Tibial artery (tissue), 4 donors: ENCODE data around the gene KATNAL2.
A peak's percentile ranks its signal among the peaks of the same experiment; 100 is the strongest.

Experiments used
- DNase-seq, 2 donors: peaks; one replicate each; pipeline ENCODE4 v3.0.0-alpha.2; 2019
- H3K27ac ChIP-seq, 2 donors: fragments of 200-600 bp; sonication (generic) in 1 of 2; 1 replicate in 1 of 2; 2 replicates in 1 of 2; pipeline ENCODE4 v1.5.1; 2018 to 2019; ENCODE audit warnings: mild to moderate bottlenecking in 1 of 2
- H3K27me3 ChIP-seq, 2 donors: fragments of 200-600 bp; sonication (generic) in 1 of 2; one replicate each; pipeline versions ENCODE4 v1.5.1 to v1.6.0; 2016 to 2019
- H3K36me3 ChIP-seq, 3 donors: fragments of 200-600 bp; sonication (generic) in 2 of 3; one replicate each; pipeline ENCODE4 v1.5.1; 2016 to 2019; ENCODE audit warnings: mild to moderate bottlenecking in 2 of 3
- H3K4me1 ChIP-seq, 4 donors: fragments of 200-600 bp; sonication (generic) in 2 of 4; 1 replicate in 3 of 4; 2 replicates in 1 of 4; pipeline ENCODE4 v1.5.1; 2016 to 2019
- H3K4me3 ChIP-seq, 2 donors: fragments of 200-600 bp; sonication (generic) in 1 of 2; 1 replicate in 1 of 2; 2 replicates in 1 of 2; pipeline ENCODE4 v1.5.1; 2018 to 2019; ENCODE audit warnings: mild to moderate bottlenecking in 2 of 2
- H3K9me3 ChIP-seq, 3 donors: fragments of 200-600 bp; sonication (generic) in 1 of 3; one replicate each; pipeline ENCODE4 v1.5.1; 2016 to 2019
- CTCF ChIP-seq, 2 experiments: fragments of 200-600 bp in 1 of 2; fragments of 450-650 bp in 1 of 2; IDR thresholded peaks; one replicate each; pipeline ENCODE4 v1.5.1; 2017 to 2019; ENCODE audit warnings: antibody characterized with exemption in 2 of 2, mild to moderate bottlenecking in 1 of 2, moderate library complexity in 1 of 2
- intact Hi-C: fragments of 100-400 bp; cut with DNase I; formaldehyde crosslinking; loops from one replicate; pipeline ENCODE4 v1.15.0; 2023; ENCODE audit warnings: low total_unique reads

Gene KATNAL2

GRCh38 chr18:46899274-46899948, 18.0 kb upstream of the KATNAL2 start:
- intact Hi-C loops, result no loop called here
- DNase-seq, result no peak

DNA sequence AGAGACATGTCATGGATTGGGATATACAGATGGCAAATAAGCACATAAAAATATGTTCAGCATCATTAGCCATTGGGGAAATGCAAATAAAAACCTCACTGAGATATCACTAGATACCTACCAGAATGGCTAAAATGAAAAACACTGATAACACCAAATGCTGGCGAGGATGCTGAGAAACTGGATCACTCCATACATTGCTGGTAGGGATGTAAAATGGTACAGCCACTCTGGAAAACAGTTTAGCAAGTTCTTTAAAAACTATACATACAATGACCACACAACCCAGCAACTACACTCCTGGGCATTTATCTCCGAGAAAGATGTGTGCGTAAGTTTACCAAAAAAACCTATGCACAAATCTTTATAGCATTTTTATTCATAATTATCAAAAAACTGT, 14.0 kb upstream of the KATNAL2 start:
- intact Hi-C loops, result no loop called here
- Histone ChIP-seq H3K4me3 (no peak overlapping the region), H3K9me3 (no peaks in the 10 kb centered on the region), H3K36me3 (no peaks in the 10 kb centered on the region), H3K27me3 (no peaks in the 10 kb centered on the region), H3K4me1 (no peaks in the 10 kb centered on the region), H3K27ac (no peak overlapping the region)
- no peak for DNase-seq
- TF ChIP-seq CTCF (IDR thresholded peaks at IDR 0.05), result no peak

More at GRCh38 chr18:46899274-46899948, 18.0 kb upstream of the KATNAL2 start:
- TF ChIP-seq CTCF (IDR thresholded peaks at IDR 0.05), result no peak
- no peak overlapping the region for H3K27ac ChIP-seq
- no peaks in the 10 kb centered on the region for H3K36me3 ChIP-seq
- H3K27me3 ChIP-seq, result no peaks in the 10 kb centered on the region
- no peaks in the 10 kb centered on the region for H3K9me3 ChIP-seq
- H3K4me3 ChIP-seq, result no peak overlapping the region
- H3K4me1 ChIP-seq, result no peaks in the 10 kb centered on the region

DNA sequence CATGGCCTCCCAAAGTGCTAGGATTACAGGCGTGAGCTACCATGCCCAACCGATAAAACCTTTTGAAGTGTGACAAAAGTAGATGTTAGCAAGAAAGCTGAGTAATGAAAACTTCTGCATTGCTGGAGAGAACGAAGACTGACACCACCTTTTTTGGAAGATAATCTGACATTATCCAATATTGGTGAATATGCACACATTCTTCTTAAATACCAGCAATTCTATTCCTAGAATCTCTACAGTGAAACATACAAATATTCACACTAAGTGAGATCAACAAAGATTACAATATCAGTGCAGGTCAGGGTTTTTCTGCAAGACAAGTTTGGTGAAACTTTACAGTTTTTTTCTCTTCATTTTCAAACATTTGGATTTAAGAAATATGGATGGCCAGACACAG, 7.9 kb upstream of the KATNAL2 start:
- Histone ChIP-seq H3K9me3 (no peaks in the 10 kb centered on the region), H3K4me3 (no peak overlapping the region), H3K36me3 (no peaks in the 10 kb centered on the region), H3K4me1 (no peaks in the 10 kb centered on the region), H3K27me3 (no peaks in the 10 kb centered on the region), H3K27ac (no peak overlapping the region)
- intact Hi-C loops, result no loop called here
- no peak for DNase-seq
- no peak for TF ChIP-seq CTCF (IDR thresholded peaks at IDR 0.05)

DNA sequence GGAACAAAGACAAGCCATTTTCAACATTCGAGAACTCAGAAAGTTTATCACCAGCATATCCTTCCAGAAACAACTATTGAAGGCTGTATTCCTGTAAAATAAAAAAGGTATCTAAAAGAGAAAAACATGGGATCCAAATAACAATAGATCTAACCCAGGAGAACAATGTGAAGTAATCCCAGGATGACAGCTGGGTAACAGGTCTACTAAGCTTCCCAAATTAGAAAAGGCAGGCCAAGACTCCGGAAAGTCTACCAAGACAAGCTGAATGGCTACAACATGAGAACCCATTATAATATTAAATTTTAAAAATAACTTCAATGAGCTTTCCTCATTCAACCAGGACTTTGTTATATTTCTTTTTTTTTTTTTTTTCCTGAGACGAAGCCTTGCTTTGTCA, 6.5 kb upstream of the KATNAL2 start:
- H3K4me3 ChIP-seq, result no peak overlapping the region
- H3K27me3 ChIP-seq, result no peaks in the 10 kb centered on the region
- intact Hi-C loops, result no loop called here
- TF ChIP-seq CTCF (IDR thresholded peaks at IDR 0.05), result no peak
- no peaks in the 10 kb centered on the region for H3K36me3 ChIP-seq
- no peaks in the 10 kb centered on the region for H3K9me3 ChIP-seq
- H3K27ac ChIP-seq, result no peak overlapping the region
- DNase-seq, result no peak
- H3K4me1 ChIP-seq, result peaks cover 0 to 8% (median 3%) of the 10 kb centered on the region in 4 donors

GRCh38 chr18:46915800-46916550, 1.4 kb upstream of the KATNAL2 start:
- Histone ChIP-seq H3K4me1 (peaks cover 0 to 16% (median 6%) of the 10 kb centered on the region in 4 donors), H3K9me3 (no peaks in the 10 kb centered on the region), H3K27ac (peak overlapping the region; percentile 85 to 86), H3K4me3 (peak overlapping the region; percentile 68 to 80), H3K36me3 (no peaks in the 10 kb centered on the region), H3K27me3 (no peaks in the 10 kb centered on the region)
- intact Hi-C loops, result no loop called here
- no peak for TF ChIP-seq CTCF (IDR thresholded peaks at IDR 0.05)
- no peak for DNase-seq
